Non-pigmented ciliary epithelial cell (primary cell): ENCODE data around the gene ARL6.

Experiments used
- DNase-seq: peaks from one replicate; pipeline ENCODE4 v3.0.0-alpha.2; 2010; ENCODE audit warnings: low read depth

ARL6 gene

GRCh38 chr3:97764407-97765238 lies at the start of gene ARL6:
TSS of gene ARL6 (plus strand) at chr3:97764758. CDS start at chr3:97768108, 3,350 bp downstream.
- peak; percentile 41 for DNase-seq

- peak; percentile 26 for DNase-seq
These were observed 45.3 kb upstream of the ARL6 start for GRCh38 chr3:97719156-97719821.

GRCh38 chr3:97720417-97720816 lies 44.1 kb upstream of the ARL6 start:
- no peak for DNase-seq

- DNase-seq = no peak
These were observed 43.1 kb upstream of the ARL6 start for GRCh38 chr3:97721446-97721845.

- no peak for DNase-seq
These were observed 27.6 kb upstream of the ARL6 start for GRCh38 chr3:97736928-97737327.

- no peak for DNase-seq
These were observed 25.8 kb upstream of the ARL6 start for GRCh38 chr3:97738761-97739160.

- DNase-seq = no peak
These were observed 22.5 kb upstream of the ARL6 start for GRCh38 chr3:97742036-97742435.

GRCh38 chr3:97744289-97744688 lies 20.3 kb upstream of the ARL6 start:
- DNase-seq = no peak

- no peak for DNase-seq
These were observed 762 bp upstream of the ARL6 start for GRCh38 chr3:97763586-97764406.

GRCh38 chr3:97765336-97765735 lies 778 bp downstream of the ARL6 start:
- no peak for DNase-seq

GRCh38 chr3:97772926-97773325 lies 8.4 kb downstream of the ARL6 start:
- no peak for DNase-seq

- no peak for DNase-seq
These were observed 13.6 kb downstream of the ARL6 start for GRCh38 chr3:97778152-97778551.

- peak; percentile 23 for DNase-seq
These were observed 29.0 kb downstream of the ARL6 start for GRCh38 chr3:97793420-97794019.

GRCh38 chr3:97795951-97796350 lies 31.4 kb downstream of the ARL6 start:
- no peak for DNase-seq

- no peak for DNase-seq
These were observed 39.9 kb downstream of the ARL6 start for GRCh38 chr3:97804471-97804870.

- DNase-seq = no peak
These were observed 46.3 kb downstream of the ARL6 start for GRCh38 chr3:97810779-97811390.

GRCh38 chr3:97815149-97815917 lies 50.8 kb downstream of the ARL6 start:
- DNase-seq = no peak

GRCh38 chr3:97816811-97817210 lies 52.3 kb downstream of the ARL6 start:
- no peak for DNase-seq

GRCh38 chr3:97817965-97818364 lies 53.4 kb downstream of the ARL6 start:
- DNase-seq = no peak

- no peak for DNase-seq
These were observed 56.2 kb downstream of the ARL6 start for GRCh38 chr3:97820780-97821179.

- DNase-seq = no peak
These were observed 56.8 kb downstream of the ARL6 start for GRCh38 chr3:97821287-97821773.
